Stimulated activated CD4-positive, alpha-beta T cell treated with anti-CD3 and anti-CD28 coated beads, Interleukin-2, amount 100 ng/mL, for 4 hours (primary cell): Measurements from ENCODE around the gene NUAK2.
A peak's percentile ranks its signal among the peaks of the same experiment; 100 is the strongest.

Experiments used
- DNase-seq: peaks from one replicate; pipeline ENCODE4 v3.0.0-alpha.2; 2020; ENCODE audit warnings: low read depth

NUAK2 gene

GRCh38 chr1:205346956-205347574 lies 25.5 kb upstream of the NUAK2 start:
- no peak for DNase-seq

GRCh38 chr1:205345761-205346160 lies 24.2 kb upstream of the NUAK2 start:
- DNase-seq: no peak

- peak; percentile 62 for DNase-seq
Measured at GRCh38 chr1:205344066-205344928, 22.8 kb upstream of the NUAK2 start.

- DNase-seq: no peak
Measured at GRCh38 chr1:205343431-205344065, 22.0 kb upstream of the NUAK2 start.

GRCh38 chr1:205342986-205343385 lies 21.4 kb upstream of the NUAK2 start:
- no peak for DNase-seq

- no peak for DNase-seq
Measured at GRCh38 chr1:205340676-205341075, 19.1 kb upstream of the NUAK2 start.

GRCh38 chr1:205339717-205340116 lies 18.2 kb upstream of the NUAK2 start:
- DNase-seq: no peak

GRCh38 chr1:205339197-205339702 lies 17.7 kb upstream of the NUAK2 start:
- DNase-seq: no peak

- DNase-seq: no peak
Measured at GRCh38 chr1:205338011-205338410, 16.5 kb upstream of the NUAK2 start.

- no peak for DNase-seq
Measured at GRCh38 chr1:205337481-205337880, 15.9 kb upstream of the NUAK2 start.

GRCh38 chr1:205335692-205336091 lies 14.1 kb upstream of the NUAK2 start:
- DNase-seq: peak; percentile 67

GRCh38 chr1:205332015-205332791 lies 10.7 kb upstream of the NUAK2 start:
- no peak for DNase-seq

- DNase-seq: no peak
Measured at GRCh38 chr1:205330150-205330549, 8.6 kb upstream of the NUAK2 start.

GRCh38 chr1:205329719-205330118 lies 8.2 kb upstream of the NUAK2 start:
- DNase-seq: no peak

- DNase-seq: no peak
Measured at GRCh38 chr1:205328476-205328875, 6.9 kb upstream of the NUAK2 start.

GRCh38 chr1:205326812-205327466 lies 5.4 kb upstream of the NUAK2 start:
- DNase-seq: no peak

GRCh38 chr1:205325334-205325884 lies 3.9 kb upstream of the NUAK2 start:
- DNase-seq: no peak

- no peak for DNase-seq
Measured at GRCh38 chr1:205324781-205325180, 3.2 kb upstream of the NUAK2 start.

GRCh38 chr1:205323794-205324193 lies 2.2 kb upstream of the NUAK2 start:
- no peak for DNase-seq

- no peak for DNase-seq
Measured at GRCh38 chr1:205321959-205322283, 376 bp upstream of the NUAK2 start.
